ENCODE measurements around the gene CCDC178.
"Not testable (repeated sequence)": the region's sequence is repeated elsewhere in the genome, so short reads cannot be mapped to it uniquely, and the experiment has no call there.

CCDC178 gene

GRCh38 chr18:33231474-33232317 lies 208.8 kb downstream of the CCDC178 start:
- DNase-seq (ENCODE audit: low spot score): peak; percentile 67

GRCh38 chr18:33212363-33212762 lies 228.2 kb downstream of the CCDC178 start:
- no peak for DNase-seq (ENCODE audit: low spot score)

DNA sequence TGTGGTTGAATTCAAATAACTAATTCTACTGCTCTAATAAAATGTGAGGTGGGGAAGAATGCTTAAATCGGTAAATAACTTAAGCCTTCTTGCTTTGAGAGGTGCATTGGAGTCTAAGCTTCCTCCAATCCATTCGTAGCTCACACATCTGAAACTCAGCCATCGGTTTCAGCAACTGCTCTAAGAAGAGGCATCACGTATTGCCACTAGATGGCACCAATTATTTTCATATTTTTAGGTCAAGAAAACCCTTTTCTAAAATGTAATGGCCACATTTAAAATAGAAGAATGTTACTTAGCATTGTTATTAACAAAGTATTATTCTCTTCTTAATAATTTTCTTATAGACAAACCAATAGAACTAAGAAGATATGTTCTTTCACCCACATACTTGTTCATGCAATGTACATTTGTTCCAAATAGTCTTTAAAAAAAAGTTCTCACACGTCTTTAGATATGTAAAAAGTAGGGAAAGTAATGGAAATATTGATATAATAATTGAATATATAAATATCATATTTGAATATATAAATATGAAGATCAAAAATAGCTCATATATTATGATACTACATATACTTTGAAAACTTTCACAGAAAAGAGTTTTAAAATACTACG lies 229.8 kb downstream of the CCDC178 start:
- DNase-seq (ENCODE audit: low spot score): peak; percentile 29

DNA sequence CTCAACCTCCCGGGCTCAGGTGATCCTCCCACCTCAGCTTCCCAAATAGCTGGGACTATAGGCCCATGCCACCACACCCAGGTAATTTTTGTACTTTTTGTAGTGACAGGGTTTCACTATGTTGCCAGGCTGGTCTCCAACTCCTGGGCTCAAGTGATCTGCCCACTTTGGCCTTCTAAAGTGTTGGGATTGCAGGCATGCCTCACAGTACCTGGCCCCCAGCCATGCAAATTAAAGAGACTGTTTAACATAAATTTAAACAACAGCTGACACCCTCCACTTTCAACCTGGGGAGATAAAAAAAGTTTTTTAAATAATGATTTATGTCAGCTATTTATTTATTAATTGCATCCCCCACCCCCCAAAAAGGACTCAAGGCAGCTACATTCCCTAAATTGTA lies 234.7 kb downstream of the CCDC178 start:
- DNase-seq (ENCODE audit: low spot score): no peak

- DNase-seq (ENCODE audit: low spot score): no peak
These were observed 239.0 kb downstream of the CCDC178 start for GRCh38 chr18:33201509-33201926.

- DNase-seq (ENCODE audit: low spot score): no peak
These were observed 244.7 kb downstream of the CCDC178 start for GRCh38 chr18:33195795-33196194.

DNA sequence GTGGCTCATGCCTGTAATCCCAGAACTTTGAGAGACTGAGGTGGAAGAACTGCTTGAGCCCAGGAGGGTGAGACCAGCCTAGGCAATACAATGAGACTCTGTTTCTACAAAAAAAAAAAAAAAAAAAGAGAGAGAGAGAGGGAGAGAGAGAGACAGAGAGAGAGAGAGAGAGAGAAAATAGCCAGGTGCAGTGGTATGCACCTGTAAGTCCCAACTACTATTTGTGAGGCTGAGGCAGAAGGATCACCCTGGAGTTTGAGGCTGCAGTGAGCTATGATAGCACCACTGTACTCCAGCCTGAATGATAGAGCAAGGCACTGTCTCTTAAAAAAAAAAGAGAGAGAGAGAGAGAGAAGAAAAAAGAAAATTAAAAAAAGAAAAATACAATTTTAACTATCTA lies 245.7 kb downstream of the CCDC178 start:
- DNase-seq (ENCODE audit: low spot score): no peak

DNA sequence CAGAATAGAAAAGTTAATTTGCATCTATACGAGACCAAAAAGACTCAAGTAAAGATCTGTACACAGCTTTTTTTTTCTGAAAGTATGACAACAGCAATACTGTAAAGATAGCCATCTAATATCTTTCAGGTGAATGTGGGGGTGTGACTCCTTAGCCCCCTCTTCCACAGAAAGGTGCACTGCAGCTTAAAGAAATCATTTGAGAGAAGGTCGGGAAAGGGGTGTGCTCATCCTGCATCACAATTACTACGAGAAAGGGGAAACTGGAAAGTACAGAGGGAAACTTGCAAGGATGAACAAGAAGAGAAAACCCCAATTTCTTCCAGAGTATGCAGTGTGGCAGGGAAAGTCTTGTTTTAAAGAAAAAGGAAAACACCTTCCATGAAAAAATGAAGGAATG lies 255.6 kb downstream of the CCDC178 start:
- DNase-seq (ENCODE audit: low spot score): no peak

DNA sequence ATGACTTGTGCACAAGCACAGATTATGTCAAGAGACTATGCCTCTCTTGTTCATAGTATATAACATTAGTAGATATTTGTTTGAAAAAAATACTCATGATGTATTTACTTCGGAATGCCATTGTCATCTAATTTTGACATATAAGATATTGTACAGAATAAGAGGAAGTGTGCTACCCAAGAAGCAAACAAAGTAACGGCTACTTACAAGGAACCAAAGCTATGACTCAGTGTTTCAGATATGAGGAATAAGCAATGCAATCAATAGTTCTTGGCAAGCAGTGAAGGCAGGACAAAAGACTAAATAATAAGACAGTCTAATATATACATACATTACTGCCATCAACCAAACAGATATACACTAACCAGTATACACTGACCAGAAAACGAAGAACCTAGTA lies 256.3 kb downstream of the CCDC178 start:
- DNase-seq (ENCODE audit: low spot score): no peak

DNA sequence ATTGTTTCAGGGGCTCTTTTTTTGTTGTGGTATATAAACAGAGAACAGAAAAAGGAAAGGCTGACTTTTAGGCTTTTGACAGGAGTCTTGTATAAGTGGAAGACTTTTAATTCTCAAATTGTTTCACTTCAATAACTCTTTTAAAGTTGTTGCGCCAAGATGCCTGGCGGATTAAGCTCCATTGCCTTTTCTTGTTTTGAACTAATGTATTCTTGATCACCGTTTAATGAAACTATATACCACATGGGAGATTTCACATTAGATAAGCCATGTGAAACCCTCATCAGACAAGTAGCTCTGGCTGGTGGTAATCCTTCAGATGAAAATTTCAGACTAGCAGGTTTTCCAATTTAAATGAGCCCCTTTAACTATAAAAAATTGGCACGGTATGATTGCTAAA lies 257.4 kb downstream of the CCDC178 start:
- no peak for DNase-seq (ENCODE audit: low spot score)

GRCh38 chr18:33181016-33181415 lies 259.5 kb downstream of the CCDC178 start:
- no peak for DNase-seq (ENCODE audit: low spot score)

GRCh38 chr18:33169218-33169617 lies 271.3 kb downstream of the CCDC178 start:
- DNase-seq (ENCODE audit: low spot score): no peak

- DNase-seq (ENCODE audit: low spot score): not testable (repeated sequence)
These were observed 276.4 kb downstream of the CCDC178 start for GRCh38 chr18:33164121-33164520.

- DNase-seq (ENCODE audit: low spot score): no peak
These were observed 279.4 kb downstream of the CCDC178 start for GRCh38 chr18:33161131-33161530.

DNA sequence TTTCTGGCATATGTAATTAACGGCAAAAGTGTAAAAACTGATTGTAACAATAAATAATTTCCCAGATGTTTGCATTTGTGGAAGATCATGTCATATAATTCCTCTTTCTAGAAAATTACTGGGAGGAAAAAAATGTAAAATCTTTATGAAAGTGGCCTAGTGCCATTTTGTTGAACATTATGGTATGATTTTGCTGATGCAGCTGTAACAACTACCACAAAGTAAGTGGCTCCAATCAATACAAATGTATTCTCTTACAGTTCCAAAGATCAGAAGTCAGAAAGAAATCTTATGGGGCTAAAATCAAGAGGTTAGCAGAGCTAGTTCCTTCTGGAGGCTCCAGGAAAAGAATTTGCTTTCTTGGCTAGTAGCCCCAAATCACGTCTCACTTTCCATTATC lies 281.4 kb downstream of the CCDC178 start:
- DNase-seq (ENCODE audit: low spot score): no peak

GRCh38 chr18:33157893-33158292 lies 282.6 kb downstream of the CCDC178 start:
- DNase-seq (ENCODE audit: low spot score): no peak

DNA sequence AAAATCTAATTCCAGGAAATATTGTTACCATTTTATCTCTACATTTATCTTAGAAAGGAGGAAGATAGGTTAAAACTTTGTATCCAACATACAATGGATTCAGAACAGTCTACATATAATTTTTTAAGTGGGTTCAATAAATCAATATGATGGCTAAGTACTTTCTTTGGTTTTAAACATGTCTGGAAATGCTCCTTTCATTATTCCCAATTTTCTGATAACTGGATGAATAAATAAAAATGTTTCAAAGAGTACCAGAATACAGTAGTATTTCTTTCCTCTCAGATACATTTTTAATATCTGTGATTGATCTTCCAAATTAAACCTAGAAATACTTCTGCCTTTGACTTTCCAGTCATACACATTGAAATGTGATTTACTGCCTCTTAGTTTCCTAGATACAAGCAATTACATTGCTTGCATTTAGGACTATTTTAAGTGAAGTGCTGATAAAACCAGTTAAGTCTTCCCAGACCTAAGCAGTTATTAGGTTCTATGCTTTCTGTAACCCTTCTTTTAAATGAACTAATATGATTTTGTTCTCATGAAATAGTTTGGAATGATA lies 283.5 kb downstream of the CCDC178 start:
- DNase-seq (ENCODE audit: low spot score): no peak

DNA sequence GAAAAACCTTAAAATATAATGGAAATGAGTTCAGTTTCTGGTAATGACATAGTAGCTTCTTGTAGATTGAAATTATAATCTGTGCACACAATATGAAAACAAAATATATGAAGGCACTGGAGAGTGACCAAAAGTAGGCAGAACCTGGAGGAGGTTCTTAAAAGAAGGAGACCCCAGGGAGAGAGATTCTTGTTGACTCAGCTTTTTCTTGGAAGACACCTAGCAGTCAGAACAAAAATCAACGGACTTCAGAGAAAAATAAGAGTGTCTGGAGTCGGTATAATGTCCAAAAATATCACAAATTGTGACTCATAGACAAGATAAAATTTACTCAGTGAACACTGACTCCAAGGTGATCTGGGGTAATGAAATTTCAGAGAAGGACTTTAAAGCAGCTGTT lies 286.5 kb downstream of the CCDC178 start:
- DNase-seq (ENCODE audit: low spot score): no peak

DNA sequence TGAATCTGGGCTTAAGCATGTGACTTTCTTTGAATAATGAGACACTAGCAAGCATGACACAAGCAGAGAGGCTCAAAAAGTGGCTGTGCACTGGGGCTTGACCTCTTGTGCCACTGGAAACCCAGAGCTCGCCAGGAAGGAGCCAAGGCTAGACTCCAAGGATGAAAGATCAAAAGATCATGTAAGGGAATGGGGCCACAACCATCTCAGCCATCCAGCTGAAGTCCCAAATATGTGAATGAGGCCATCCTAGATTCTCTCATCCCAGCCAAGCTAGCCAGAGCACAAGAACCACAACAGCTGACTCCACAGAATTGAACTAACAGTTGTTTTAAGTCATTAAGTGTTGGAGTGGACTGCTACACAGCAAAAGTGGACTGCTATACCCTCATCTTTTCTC lies 288.1 kb downstream of the CCDC178 start:
- DNase-seq (ENCODE audit: low spot score): no peak

DNA sequence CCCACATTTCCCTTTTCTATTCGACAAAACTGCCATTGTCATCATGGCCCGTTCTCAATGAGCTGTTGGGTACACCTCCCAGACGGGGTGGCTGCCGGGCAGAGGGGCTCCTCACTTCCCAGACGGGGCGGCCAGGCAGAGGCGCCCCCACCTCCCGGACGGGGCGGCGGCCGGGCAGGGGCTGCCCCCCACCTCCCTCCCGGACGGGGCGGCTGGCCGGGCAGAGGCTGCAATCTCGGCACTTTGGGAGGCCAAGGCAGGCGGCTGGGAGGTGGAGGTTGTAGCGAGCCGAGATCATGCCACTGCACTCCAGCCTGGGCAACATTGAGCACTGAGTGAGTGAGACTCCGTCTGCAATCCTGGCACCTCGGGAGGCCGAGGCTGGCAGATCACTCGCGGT lies 292.7 kb downstream of the CCDC178 start:
- not testable (repeated sequence) for DNase-seq (ENCODE audit: low spot score)

- no peak for DNase-seq (ENCODE audit: low spot score)
These were observed 294.5 kb downstream of the CCDC178 start for GRCh38 chr18:33146014-33146413.

GRCh38 chr18:33135951-33136660 lies 304.4 kb downstream of the CCDC178 start:
- DNase-seq (ENCODE audit: low spot score): no peak

- no peak for DNase-seq (ENCODE audit: low spot score)
These were observed 307.9 kb downstream of the CCDC178 start for GRCh38 chr18:33132657-33133056.
